GM13977 (cell line): ENCODE data around the gene ENDOG.
"Not testable (repeated sequence)": the region's sequence is repeated elsewhere in the genome, so short reads cannot be mapped to it uniquely, and the experiment has no call there.

ENCODE experiments used
- DNase-seq: peaks from one replicate; pipeline ENCODE4 v3.0.0; 2012; ENCODE audit warnings: low spot score
- CTCF ChIP-seq: IDR thresholded peaks from 2 replicates; pipeline ENCODE4 v1.5.1; 2012; ENCODE audit warnings: mild to moderate bottlenecking, control low read depth; ENCODE audit not compliant: insufficient read depth; ENCODE audit errors: extremely low read depth, missing control alignments
- in situ Hi-C: fragments of 300-500 bp; cut with MboI; formaldehyde crosslinking; loops from one replicate; pipeline ENCODE4 v1.12.0; 2022; ENCODE audit warnings: low sequenced_read_pairs, low pct_unique_long_range_greater_than_20kb, mixed read lengths, inconsistent platforms; ENCODE audit not compliant: unreplicated experiment

ENDOG gene

GRCh38 chr9:128774804-128775203 lies 43.5 kb upstream of the ENDOG start:
- DNase-seq, result no peak
- in situ Hi-C loops, result no loop called here
- no peak for TF ChIP-seq CTCF

GRCh38 chr9:128780093-128780492 lies 38.2 kb upstream of the ENDOG start:
- in situ Hi-C loops, DNase-seq: not testable (repeated sequence)

DNA sequence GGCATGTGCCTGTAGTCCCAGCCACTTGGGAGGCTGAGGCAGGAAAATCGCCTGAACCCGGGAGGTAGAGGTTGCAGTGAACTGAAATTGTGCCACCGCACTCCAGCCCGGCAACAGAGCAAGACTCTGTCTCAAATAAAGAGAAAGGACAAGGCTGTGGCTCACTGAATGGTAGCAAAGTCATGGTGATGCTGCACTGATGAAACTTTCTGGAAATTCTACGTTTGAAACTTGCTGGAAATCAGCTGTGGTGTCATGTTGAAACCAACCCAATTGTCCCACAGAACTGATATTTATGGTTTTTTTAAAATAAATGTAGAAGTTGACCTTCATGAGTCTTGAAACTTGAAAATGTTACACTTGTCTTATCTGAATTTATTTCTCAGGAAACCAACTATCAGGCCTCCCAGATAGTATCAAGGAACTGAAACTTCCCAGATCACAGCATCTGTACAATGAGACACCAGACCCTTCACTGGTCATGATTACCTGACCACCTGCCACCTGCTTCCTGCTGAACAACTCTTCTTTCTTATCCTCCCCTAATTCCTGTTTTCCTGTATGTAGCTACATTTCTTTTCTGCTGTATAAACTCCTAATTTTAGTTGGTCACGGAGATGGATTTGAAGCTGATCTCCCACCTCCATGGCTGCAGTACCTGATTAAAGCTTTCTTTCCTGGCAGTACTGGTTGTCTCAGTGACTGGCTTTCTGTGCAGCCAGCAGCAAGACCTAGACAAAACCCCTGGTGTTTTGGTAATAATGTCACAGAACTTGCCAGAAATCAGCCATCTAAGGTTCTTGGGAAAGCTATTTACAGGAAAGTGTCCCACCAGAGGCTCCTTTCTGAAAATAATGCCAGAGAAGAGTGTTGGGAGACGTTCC lies 36.9 kb upstream of the ENDOG start:
- in situ Hi-C loops, result no loop called here
- no peak for DNase-seq
- no peak for TF ChIP-seq CTCF

GRCh38 chr9:128782669-128783068 lies 35.6 kb upstream of the ENDOG start:
- DNase-seq, result no peak
- TF ChIP-seq CTCF, result no peak
- in situ Hi-C loops, result no loop called here

DNA sequence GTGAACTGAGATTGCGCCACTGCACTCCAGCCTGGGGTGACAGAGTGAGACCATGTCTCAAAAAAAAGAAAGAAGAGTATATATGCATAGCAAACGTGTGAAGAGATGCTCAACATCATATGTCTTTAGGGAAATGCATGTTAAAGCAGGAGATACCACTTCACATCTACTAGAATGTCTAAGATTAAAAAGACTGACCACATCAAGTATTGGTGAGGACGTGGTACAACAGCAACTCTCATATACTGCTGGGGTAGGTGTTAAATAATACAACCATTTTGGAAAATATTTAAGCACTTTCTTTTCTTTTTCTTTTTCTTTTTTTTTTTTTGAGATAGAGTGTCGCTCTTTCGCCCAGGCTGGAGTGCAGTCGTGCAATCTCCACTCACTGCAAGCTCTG lies 32.9 kb upstream of the ENDOG start:
- DNase-seq, result no peak
- no peak for TF ChIP-seq CTCF
- in situ Hi-C loops, result no loop called here

GRCh38 chr9:128786681-128787601 lies 31.4 kb upstream of the ENDOG start, which contains the start of gene TBC1D13:
TBC1D13 (plus strand) TSS chr9:128787253; CDS start chr9:128787354, 101 bp downstream.
- in situ Hi-C loops, result no loop called here
- peak; percentile 97 for DNase-seq
- TF ChIP-seq CTCF, result no peak
